ENCODE measurements around the gene COX7A2L. TPM values are rescaled to one million over a fixed set of nuclear protein-coding genes. Genes with fewer than 3 reads are reported as not detected.
"Not testable (repeated sequence)": the region's sequence is repeated elsewhere in the genome, so short reads cannot be mapped to it uniquely, and the experiment has no call there.

COX7A2L gene
- total RNA-seq, 1 donor from 2014 or later, result 79.1 TPM

DNA sequence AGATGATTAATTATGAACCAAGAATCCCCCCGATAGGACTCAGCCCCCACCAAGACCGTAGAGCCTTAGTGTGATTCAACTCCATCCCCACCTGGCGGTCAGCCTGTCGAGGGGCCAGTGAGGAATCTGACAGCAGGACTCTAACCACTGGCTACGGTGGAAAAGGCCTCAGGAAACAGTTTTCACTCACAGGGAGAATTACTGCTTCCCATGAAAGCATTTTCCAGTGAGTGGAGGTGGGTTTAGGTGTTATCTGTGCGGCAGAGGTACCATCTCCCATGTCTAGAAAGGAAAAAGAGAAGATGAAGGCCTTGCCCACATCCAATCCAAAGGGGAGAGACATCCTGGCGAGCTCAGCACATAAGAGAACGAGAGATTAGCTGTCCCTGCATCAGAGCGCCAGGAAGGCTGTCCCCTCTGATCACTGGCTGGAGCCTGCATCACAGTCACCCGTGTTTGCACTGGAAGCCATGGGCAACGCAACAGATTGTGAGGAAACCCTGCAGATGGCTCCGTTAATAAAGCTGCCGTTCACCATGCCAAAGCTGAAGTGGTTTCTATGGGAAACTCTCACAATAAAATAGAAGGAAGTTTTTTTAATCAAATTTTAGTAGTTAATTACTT is 22.3 kb downstream of the COX7A2L start:
- no peak for ATAC-seq

GRCh38 chr2:42337846-42338566 is 23.0 kb downstream of the COX7A2L start:
- no peak for ATAC-seq

DNA sequence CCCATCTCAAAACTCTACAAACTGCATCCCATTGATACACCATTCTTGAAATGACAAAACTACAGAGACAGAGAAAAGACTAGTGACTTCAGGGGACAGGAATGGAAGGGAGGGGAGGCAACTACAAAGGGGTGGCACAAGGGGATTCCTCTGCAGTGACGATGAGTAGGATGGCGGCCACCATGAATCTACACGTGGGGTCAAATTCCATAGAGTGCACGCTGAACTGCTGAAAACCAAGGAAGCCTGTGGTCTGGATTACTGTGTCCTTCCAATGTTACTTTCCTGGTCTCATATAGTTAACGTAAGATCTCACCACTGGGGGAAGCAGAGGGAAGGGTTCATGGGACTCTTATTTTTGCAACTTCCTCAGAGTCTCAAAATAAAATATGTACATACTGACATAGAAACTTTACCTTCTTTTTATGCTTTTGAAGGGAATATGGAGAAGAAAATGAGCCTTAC is 23.6 kb downstream of the COX7A2L start:
- no peak for ATAC-seq

- no peak for ATAC-seq
Observed at GRCh38 chr2:42336361-42336965, 24.6 kb downstream of the COX7A2L start.

DNA sequence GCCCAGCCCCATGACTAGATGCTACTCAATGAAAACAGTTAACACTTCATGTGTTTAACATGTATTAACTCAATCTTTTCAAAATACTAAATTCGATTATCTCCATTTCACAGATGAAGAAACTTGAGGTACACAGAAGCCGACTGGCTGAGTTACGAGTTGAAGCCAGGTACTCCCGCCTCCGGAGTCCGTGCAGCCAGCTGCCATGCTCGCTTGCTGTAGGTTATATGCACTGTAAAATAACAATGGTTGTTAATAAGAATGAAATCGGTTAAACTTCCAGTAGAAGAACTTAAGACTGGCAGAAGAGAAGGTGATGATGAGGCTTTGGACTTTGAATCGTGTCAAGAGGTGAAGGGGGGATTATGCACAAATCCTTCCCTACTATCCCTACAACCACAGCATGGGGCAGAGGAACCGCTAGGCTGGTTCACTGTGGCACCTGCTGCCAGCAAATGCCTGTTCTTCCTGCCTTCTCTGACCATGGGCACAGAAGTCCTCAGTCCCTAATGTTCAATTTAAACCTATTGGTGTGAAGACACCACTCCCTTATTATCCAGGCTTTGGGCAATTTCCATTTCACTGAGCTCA is 25.4 kb downstream of the COX7A2L start:
- ATAC-seq, result no peak

- ATAC-seq, result not testable (repeated sequence)
Observed at GRCh38 chr2:42334865-42335264, 26.2 kb downstream of the COX7A2L start.

- ATAC-seq, result no peak
Observed at GRCh38 chr2:42334220-42334619, 26.8 kb downstream of the COX7A2L start.

- no peak for ATAC-seq
Observed at GRCh38 chr2:42333579-42333978, 27.4 kb downstream of the COX7A2L start.

DNA sequence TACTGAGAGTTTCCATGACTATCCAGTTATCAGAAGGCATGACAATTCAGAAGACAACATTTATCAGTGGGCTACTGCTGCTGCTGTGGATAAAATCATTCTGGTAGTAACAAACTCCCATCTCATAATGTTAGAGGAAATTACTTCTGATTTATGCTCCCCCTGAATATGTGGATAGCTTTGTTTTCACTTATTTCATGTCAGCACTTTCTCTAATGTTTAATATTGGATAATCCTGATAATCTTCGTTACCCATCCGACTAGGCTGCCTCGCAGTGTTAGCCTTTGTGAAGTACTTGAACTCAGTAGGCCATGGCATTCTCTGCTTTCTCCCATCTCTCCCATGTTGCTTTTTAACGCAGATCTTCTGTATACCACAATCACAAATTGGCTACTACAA is 28.4 kb downstream of the COX7A2L start:
- no peak for ATAC-seq

- no peak for ATAC-seq
Observed at GRCh38 chr2:42331569-42332284, 29.3 kb downstream of the COX7A2L start.

GRCh38 chr2:42329736-42330135 is 31.3 kb downstream of the COX7A2L start:
- ATAC-seq, result no peak

DNA sequence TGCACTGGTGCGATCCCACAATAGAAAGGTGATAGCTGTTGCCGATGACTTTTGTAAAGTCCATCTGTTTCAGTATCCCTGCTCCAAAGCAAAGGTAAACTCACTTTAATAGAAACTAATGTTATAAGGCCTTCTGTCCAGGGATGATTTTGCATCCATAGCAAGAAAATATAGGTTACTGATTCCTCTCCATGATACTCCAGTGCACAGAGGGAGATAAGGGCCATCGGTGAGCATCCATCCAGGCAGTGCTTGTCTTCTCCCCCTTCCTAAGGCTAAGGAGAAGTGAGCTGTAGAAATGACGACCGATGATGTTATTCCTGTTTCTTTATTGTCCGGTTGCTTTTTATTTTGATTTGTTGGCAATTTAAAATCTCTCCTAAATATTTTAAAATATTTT is 32.1 kb downstream of the COX7A2L start:
- no peak for ATAC-seq

DNA sequence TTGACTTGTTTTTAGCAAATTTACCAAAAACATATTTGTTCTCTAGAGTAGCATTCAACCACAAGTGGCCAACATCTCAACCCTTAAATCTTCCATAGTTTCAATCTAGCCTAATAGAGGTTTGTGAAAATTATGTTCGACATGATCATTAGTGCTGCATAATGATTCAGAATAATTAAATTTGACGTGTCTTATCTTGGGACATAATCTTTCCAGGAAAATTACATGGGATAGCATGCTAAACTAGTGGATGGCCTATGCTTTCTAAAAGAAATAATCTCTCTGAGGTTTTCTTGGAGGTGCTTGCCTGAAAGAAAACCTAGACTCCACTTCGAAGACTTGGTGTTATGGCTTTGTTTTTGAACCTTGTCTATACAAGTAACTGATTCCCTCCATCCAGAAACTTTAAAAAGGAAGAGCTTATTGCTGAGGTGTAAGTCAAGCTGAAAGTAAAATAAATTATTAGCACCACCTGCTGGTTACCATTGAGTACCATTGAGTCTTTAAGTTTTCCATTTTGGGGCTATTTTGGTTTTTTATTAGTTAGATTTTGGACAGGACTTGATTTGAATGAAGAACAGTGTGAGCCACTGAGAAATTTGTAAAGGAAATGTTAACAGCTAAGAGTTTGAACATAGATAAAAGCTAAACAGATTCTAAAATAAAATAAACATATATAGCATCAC is 32.7 kb downstream of the COX7A2L start:
- no peak for ATAC-seq

GRCh38 chr2:42327125-42327524 is 33.9 kb downstream of the COX7A2L start:
- ATAC-seq, result peak; percentile 78

DNA sequence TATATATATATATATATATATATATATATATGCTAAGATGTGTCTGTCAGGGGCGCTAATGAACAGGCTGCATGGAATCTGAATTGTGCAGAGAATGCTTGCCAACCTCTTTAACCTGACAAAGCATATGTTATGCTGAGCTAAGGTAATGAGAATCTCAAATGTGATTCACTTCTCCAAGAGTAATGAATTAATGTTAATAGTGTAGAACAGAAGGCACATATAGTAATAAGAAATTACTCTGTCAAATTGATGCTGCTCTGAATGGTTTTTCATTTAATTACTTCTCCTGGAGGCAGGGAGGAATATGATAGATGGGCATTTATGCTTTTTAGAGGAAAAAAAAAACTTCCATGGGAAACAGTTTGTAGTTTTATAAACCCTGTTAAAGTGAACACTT is 35.4 kb downstream of the COX7A2L start:
- no peak for ATAC-seq

- ATAC-seq, result no peak
Observed at GRCh38 chr2:42324949-42325348, 36.1 kb downstream of the COX7A2L start.

- no peak for ATAC-seq
Observed at GRCh38 chr2:42324244-42324643, 36.8 kb downstream of the COX7A2L start.

DNA sequence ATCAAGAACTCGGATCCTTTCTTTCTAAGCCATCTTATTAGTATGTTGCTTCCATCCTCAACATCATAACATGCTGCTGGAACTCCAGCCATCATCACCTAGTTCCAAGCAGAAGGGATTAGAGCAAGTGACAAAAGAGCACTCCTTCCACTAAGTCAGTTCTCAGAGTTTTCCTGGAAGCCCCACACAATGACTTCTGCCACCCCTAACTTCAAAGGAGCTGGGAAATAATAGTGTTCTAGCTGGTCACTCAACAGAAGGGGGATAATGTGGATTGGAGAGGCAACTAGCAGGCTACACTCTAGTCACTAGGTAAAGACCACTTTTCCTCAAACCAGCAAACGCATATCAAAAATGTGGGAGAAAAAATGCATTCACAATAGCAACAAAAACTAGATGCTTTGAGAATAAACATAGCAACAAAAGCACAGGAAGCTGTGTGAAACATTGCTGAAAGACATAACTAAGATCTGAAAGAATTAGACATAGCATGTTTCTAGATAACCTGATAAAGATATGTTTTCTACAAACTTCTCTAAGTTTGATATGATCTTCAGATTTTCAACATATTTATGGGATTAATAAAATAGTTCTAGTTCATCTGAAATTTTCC is 39.5 kb downstream of the COX7A2L start:
- no peak for ATAC-seq

DNA sequence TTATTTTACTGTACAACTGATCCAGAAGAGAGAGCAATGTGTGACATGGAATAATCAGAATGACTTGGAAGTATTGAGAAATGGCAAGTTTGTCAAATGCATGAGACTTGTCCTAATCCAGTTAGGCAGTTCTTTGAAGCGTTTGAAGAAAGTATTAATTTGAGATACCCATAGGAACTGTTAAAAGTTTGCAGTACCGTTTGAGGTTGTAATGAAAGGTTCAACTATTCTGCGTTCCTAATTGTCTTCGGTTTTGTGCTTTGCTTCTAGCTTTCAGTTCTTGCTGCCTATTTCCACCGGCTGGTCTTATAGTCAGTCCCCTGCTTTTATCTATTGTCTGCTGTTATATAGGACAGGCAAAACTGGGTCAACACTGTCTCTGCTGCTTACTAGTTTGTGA is 41.8 kb downstream of the COX7A2L start:
- no peak for ATAC-seq

- ATAC-seq, result no peak
Observed at GRCh38 chr2:42317945-42318344, 43.1 kb downstream of the COX7A2L start.

DNA sequence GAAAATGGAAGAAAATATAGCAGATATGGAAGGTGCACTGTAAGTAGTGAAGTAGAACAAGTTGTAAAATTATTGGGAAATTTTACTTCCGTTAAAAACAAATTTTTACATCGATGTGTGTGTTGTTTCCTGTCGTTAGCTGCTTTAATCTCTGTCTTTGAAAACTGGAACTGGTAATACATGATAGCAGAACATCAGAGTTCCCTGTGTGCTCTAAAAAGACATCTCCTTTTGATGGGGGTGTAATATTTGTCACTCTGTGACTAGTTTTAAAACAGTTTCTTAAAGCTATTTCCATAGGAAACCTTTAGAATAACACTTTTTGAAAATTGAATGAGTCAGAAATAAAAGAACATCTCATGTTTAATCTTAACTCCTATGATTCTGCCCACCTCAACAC is 43.5 kb downstream of the COX7A2L start:
- ATAC-seq, result no peak

GRCh38 chr2:42316910-42317309 is 44.1 kb downstream of the COX7A2L start:
- ATAC-seq, result no peak
